Stomach (tissue), 9 donors: ENCODE measurements around the gene CETP. TPM values are rescaled to one million over a fixed set of nuclear protein-coding genes. Genes with fewer than 3 reads are reported as not detected.

ENCODE experiments used
- DNase-seq, 2 donors: peaks; one replicate each; pipeline versions ENCODE4 v3.0.0 to v3.0.0-alpha.2; 2013 to 2019
- H3K27ac ChIP-seq, 5 donors: fragments of 200-600 bp in 4 of 5; sonication (generic) in 4 of 5; one replicate each; pipeline ENCODE4 v1.5.1; 2013 to 2019; ENCODE audit warnings: mild to moderate bottlenecking in 1 of 5, moderate library complexity in 1 of 5
- H3K27me3 ChIP-seq, 3 donors: fragments of 200-600 bp; sonication (generic); one replicate each; pipeline ENCODE4 v1.5.1; 2017 to 2019; ENCODE audit warnings: mixed run types in 1 of 3
- H3K36me3 ChIP-seq, 4 donors: fragments of 200-600 bp; sonication (generic); 1 replicate in 3 of 4; 2 replicates in 1 of 4; pipeline ENCODE4 v1.5.1; 2016 to 2019
- H3K4me1 ChIP-seq, 4 donors: fragments of 200-600 bp; sonication (generic); one replicate each; pipeline ENCODE4 v1.5.1; 2016 to 2019
- H3K4me3 ChIP-seq, 4 donors: fragments of 200-600 bp; sonication (generic) in 3 of 4; one replicate each; pipeline ENCODE4 v1.5.1; 2016 to 2019; ENCODE audit warnings: mild to moderate bottlenecking in 1 of 4
- H3K9me3 ChIP-seq, 4 donors: fragments of 200-600 bp; sonication (generic); one replicate each; pipeline ENCODE4 v1.5.1; 2016 to 2019
- CTCF ChIP-seq, 7 experiments: fragments of 450-650 bp in 4 of 7; fragments of 200-600 bp in 3 of 7; sonication (generic) in 3 of 7; IDR thresholded peaks; one replicate each; pipeline ENCODE4 v1.5.1; 2016 to 2019; ENCODE audit warnings: antibody characterized with exemption in 7 of 7, control low read depth in 2 of 7, mild to moderate bottlenecking in 1 of 7
- EP300 ChIP-seq: sonication (generic); formaldehyde crosslinking; IDR thresholded peaks from one replicate; pipeline ENCODE4 v1.6.1; 2017; ENCODE audit warnings: antibody characterized with exemption
- POLR2A ChIP-seq, 4 donors: fragments of 450-650 bp; IDR thresholded peaks; one replicate each; pipeline ENCODE4 v1.6.1; 2016; ENCODE audit warnings: antibody characterized with exemption in 4 of 4, control low read depth in 2 of 4, mild to moderate bottlenecking in 1 of 4, moderate library complexity in 1 of 4
- POLR2AphosphoS5 ChIP-seq, 3 donors: sonication (generic); formaldehyde crosslinking; IDR thresholded peaks; one replicate each; pipeline ENCODE4 v1.6.1; 2016; ENCODE audit warnings: antibody characterized with exemption in 3 of 3
- WGBS, 5 donors: extraction: QIAGEN DNeasy Blood & Tissue Kit in 3 of 5; methylation state at CpG; one replicate each; pipeline versions ENCODE4 v1.1.5 to v1.1.7; 2013 to 2018; 5-methylcytosine and 5-hydroxymethylcytosine counted together
- intact Hi-C: fragments of 100-400 bp; cut with DNase I; formaldehyde crosslinking; loops from one replicate; pipeline ENCODE4 v1.15.1; 2023; ENCODE audit warnings: low total_unique reads
- polyA plus RNA-seq, 3 donors: library from polyadenylated mRNA; stranded (reverse); fragments of 200-250 nt; gene quantifications; one replicate each; pipeline ENCODE4 v1.2.3, GENCODE V29; 2013
- total RNA-seq, 5 donors: library from RNA; depleted of rRNA; stranded (reverse); fragments of >200 nt; gene quantifications; one replicate each; pipeline versions ENCODE4 v1.1.0 to v1.2.3, GENCODE V29; 2014 to 2016
- donor health status: healthy with polysubstance abuse.
- donor health status: Bipolar disorder and iron deficiency.
- donor health status: healthy.

Gene CETP
- total and polyA plus RNA-seq, 8 donors = 0.18 to 2.9 (median 0.32) TPM; not detected in 4

DNA sequence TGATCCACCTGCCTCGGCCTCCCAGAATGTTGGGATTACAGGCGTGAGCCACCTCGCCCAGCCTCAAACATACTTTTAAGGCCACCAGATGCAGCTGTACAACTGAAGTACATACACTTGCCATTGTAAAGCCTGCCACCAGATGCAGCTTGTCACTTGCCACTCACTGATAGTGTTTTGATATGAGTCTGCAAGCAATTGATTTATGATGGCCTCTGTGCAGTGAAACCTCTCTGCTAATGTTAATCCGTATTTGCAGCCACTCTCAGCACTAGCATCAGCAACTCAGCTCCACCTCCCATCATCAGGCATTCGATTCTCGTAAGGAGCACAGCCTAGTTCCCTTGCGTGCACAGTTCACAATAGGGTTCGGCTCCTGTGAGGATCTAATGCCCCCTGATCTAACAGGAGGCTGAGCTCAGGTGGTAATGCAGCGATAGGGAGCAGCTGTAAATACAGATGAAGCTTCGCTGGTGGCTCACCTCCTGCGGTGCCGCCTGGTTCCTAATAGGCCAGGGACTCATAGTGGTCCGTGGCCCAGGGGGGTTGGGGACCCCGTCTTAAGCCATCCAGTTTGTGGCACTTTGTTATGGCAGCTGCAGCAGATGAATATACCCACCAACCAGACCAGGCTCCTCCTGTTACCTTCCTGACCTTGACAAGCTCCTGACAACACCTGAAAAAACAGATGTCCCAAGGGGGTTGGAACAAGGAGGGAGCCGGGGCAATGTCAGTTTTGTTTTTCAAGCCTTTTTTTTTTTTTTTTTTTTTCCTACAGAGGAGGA is 31.1 kb upstream of the CETP start:
- TF ChIP-seq EP300 (no peak), POLR2AphosphoS5 (IDR thresholded peaks at IDR 0.05) (no peak), POLR2A (IDR thresholded peaks at IDR 0.05) (no peak), CTCF (IDR thresholded peaks at IDR 0.05) (no peak)
- DNase-seq = peak in 1 of 2 donors; percentile 23
- peaks cover 11 to 36% (median 29%) of the 10 kb centered on the region in 4 donors for H3K4me1 ChIP-seq
- H3K27ac ChIP-seq = peak overlapping the region; percentile 48 to 100 (median 99)
- peak overlapping the region in 1 of 4 donors; percentile 98 for H3K4me3 ChIP-seq
- no peaks in the 10 kb centered on the region for H3K9me3 ChIP-seq
- peaks cover 7 to 11% (median 10%) of the 10 kb centered on the region in 4 donors for H3K36me3 ChIP-seq
- intact Hi-C loops = no loop called here
- 74 to 76% (median 76%) methylated on average over 15 of the region's 15 CpGs for WGBS, 5 donors
- no peaks in the 10 kb centered on the region for H3K27me3 ChIP-seq

- intact Hi-C loops = no loop called here
- DNase-seq = peak; percentile 46 to 64
- Histone ChIP-seq H3K36me3 (peaks cover 12 to 18% (median 17%) of the 10 kb centered on the region in 4 donors), H3K9me3 (no peaks in the 10 kb centered on the region), H3K4me1 (peaks cover 18 to 43% (median 32%) of the 10 kb centered on the region in 4 donors), H3K27me3 (no peaks in the 10 kb centered on the region), H3K27ac (peak overlapping the region; percentile 98 to 100 (median 99)), H3K4me3 (peak overlapping the region; percentile 81 to 99 (median 92))
- TF ChIP-seq POLR2AphosphoS5 (IDR thresholded peaks at IDR 0.05) (no peak), POLR2A (IDR thresholded peaks at IDR 0.05) (peak in 1 of 4 donors; percentile 70)
- WGBS, 5 donors = 15 to 35% (median 17%) methylated on average over 14 to 25 of the region's 25 CpGs
Observed at GRCh38 chr16:56931271-56931891, 30.4 kb upstream of the CETP start.

DNA sequence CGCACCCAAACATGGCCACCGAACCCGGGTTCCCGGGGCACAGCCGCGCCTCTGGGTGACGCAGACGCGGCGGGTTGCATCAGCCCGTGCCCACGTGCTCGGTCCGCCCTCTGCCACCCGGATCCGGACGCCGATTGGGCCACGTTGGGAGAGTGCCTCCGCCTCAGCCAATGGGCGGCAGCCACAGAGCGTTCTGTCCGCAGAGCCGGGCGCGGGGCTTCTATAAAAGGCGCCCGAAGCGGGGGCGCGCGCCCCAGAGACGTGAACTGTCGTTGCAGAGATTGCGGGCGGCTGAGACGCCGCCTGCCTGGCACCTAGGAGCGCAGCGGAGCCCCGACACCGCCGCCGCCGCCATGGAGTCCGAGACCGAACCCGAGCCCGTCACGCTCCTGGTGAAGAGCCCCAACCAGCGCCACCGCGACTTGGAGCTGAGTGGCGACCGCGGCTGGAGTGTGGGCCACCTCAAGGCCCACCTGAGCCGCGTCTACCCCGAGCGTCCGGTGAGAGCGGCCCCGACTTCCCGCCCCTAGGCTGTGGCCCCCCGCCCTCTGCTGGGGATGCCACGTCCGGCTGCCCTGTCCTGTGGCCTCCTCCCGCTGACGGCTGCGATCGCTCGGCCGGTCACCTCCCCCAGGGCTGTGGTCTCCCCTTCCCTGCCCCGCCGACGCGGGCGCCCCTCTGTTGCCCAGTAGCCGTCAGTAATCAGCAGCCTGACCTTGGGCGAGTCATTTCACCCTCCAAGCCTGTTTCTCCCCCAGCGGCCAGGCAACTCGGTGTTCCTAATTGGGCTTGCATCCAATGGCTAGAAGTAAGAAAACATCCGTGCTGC is 29.6 kb upstream of the CETP start, which contains the start of gene HERPUD1:
Gene HERPUD1 (plus strand): TSS at position 251 of the 829 bp plus-strand sequence. CDS start 103 bp downstream, at position 354.
- DNase-seq = peak; percentile 99 to 100

More for the DNA sequence above, 29.6 kb upstream of the CETP start, which contains the start of gene HERPUD1:
- WGBS, 5 donors = 0 to 1% (median 0%) methylated on average over 28 to 83 of the region's 83 CpGs
- Histone ChIP-seq H3K4me1 (peaks cover 24 to 51% (median 40%) of the 10 kb centered on the region in 4 donors), H3K36me3 (peaks cover 20 to 25% (median 24%) of the 10 kb centered on the region in 4 donors), H3K9me3 (no peaks in the 10 kb centered on the region), H3K27ac (peak within 1 kb of the TSS; percentile 98 to 100 (median 99)), H3K27me3 (no peaks in the 10 kb centered on the region), H3K4me3 (peak within 1 kb of the TSS; percentile 81 to 99 (median 92))
- TF ChIP-seq POLR2AphosphoS5 (IDR thresholded peaks at IDR 0.05) = peak; percentile 82 to 98 (median 97)
- TF ChIP-seq CTCF (IDR thresholded peaks at IDR 0.05) = no peak
- TF ChIP-seq POLR2A (IDR thresholded peaks at IDR 0.05) = no peak
- TF ChIP-seq EP300 = no peak
- intact Hi-C loops = no loop called here
